ENCODE measurements around the gene C10orf90. TPM values are rescaled to one million over a fixed set of nuclear protein-coding genes. Genes with fewer than 3 reads are reported as not detected.

Gene C10orf90
- total RNA-seq, 2 donors from 2014 or later: 0.33 TPM; not detected in 1

DNA sequence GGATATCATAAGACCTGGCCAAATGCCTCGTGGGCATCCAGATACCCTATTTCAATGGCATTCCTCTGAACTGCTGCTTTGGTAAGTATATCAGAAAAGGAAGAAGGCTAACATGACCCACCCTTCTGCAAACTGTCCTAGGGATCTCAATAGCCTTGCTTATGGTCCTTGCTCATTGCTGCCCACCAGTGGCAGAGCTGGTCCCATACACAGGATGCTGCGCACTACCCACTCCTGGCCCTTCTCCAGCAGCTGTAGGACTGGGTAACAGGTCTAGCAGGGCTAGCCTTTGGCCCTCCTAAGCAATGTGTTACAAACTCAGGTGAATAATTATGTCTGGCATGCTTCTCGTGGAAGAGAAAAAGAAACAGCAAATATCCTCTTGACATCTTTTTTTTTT lies 72.5 kb downstream of the C10orf90 start:
- no peaks in the 10 kb centered on the region for H3K9me3 ChIP-seq (ENCODE audit: control insufficient read depth, low read length)
- no peak overlapping the region for H3K27ac ChIP-seq (ENCODE audit: low read depth, low read length)
- Mint-ChIP-seq H3K4me1 (peaks cover 18% of the 10 kb centered on the region), H3K36me3 (ENCODE audit: low read depth) (no peaks in the 10 kb centered on the region), H3K4me3 (no peak overlapping the region), H3K9me3 (no peaks in the 10 kb centered on the region), H3K27ac (no peak overlapping the region), H3K27me3 (ENCODE audit: insufficient read depth) (no peaks in the 10 kb centered on the region)
- DNase-seq: peak; percentile 89
- H3K4me3 ChIP-seq (ENCODE audit: low read length): no peak overlapping the region
- peak; percentile 92 for TF ChIP-seq CTCF (conservative IDR thresholded peaks at IDR 0.05)
- H3K36me3 ChIP-seq (ENCODE audit: control insufficient read depth, insufficient read depth, low read length): no peaks in the 10 kb centered on the region
- peaks cover 5% of the 10 kb centered on the region for H3K4me1 ChIP-seq (ENCODE audit: control insufficient read depth, insufficient read depth, low read length)
- no peaks in the 10 kb centered on the region for H3K27me3 ChIP-seq (ENCODE audit: control insufficient read depth, insufficient read depth, low read length, poor library complexity, severe bottlenecking)
- 60 to 73% methylated on average over 2 to 3 of the region's 3 CpGs for WGBS, 2 experiments (ENCODE audit: insufficient coverage in 1 of 2, insufficient read length in 1 of 2)
- no peak overlapping the region for H3K9ac ChIP-seq (ENCODE audit: extremely low read depth, low read length, poor library complexity, severe bottlenecking)

GRCh38 chr10:126597211-126597610 lies 73.3 kb downstream of the C10orf90 start:
- TF ChIP-seq CTCF (conservative IDR thresholded peaks at IDR 0.05): no peak
- Histone ChIP-seq H3K4me1 (ENCODE audit: control insufficient read depth, insufficient read depth, low read length) (peaks cover 5% of the 10 kb centered on the region), H3K4me3 (ENCODE audit: low read length) (no peak overlapping the region), H3K27me3 (ENCODE audit: control insufficient read depth, insufficient read depth, low read length, poor library complexity, severe bottlenecking) (no peaks in the 10 kb centered on the region), H3K36me3 (ENCODE audit: control insufficient read depth, insufficient read depth, low read length) (no peaks in the 10 kb centered on the region), H3K9me3 (ENCODE audit: control insufficient read depth, low read length) (no peaks in the 10 kb centered on the region), H3K27ac (ENCODE audit: low read depth, low read length) (no peak overlapping the region), H3K9ac (ENCODE audit: extremely low read depth, low read length, poor library complexity, severe bottlenecking) (no peak overlapping the region)
- Mint-ChIP-seq H3K9me3 (peaks cover 4% of the 10 kb centered on the region), H3K27ac (no peak overlapping the region), H3K36me3 (ENCODE audit: low read depth) (no peaks in the 10 kb centered on the region), H3K27me3 (ENCODE audit: insufficient read depth) (no peaks in the 10 kb centered on the region), H3K4me3 (no peak overlapping the region), H3K4me1 (peaks cover 18% of the 10 kb centered on the region)
- 90 to 98% methylated on average over 2 of the region's 2 CpGs for WGBS, 2 experiments (ENCODE audit: insufficient coverage in 1 of 2, insufficient read length in 1 of 2)
- DNase-seq: no peak

DNA sequence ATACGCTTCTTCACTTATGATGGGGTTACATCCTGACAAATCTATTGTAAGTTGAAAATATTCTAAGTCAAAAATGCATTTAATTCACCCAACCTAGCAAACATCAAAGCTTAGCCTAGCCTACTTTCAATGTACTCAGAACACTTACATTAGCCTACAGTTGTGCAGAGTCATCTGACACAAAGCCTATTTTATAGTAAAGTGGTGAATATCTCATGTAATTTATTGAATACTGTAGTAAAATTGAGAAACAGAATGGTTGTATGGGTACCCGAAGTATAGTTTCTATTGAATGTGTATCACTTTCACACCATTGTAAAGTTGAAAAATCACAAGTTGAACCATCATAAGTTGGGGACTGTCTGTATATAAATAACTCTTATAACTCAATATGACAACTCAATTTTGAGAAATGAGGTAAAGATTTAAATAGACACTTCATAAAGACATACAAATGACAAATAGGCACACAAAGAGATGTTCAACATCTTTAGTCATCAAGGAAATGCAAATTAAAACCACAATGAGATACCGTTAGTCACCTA lies 73.9 kb downstream of the C10orf90 start:
- H3K27me3 Mint-ChIP-seq (ENCODE audit: insufficient read depth): no peaks in the 10 kb centered on the region
- Histone ChIP-seq H3K36me3 (ENCODE audit: control insufficient read depth, insufficient read depth, low read length) (no peaks in the 10 kb centered on the region), H3K4me1 (ENCODE audit: control insufficient read depth, insufficient read depth, low read length) (peaks cover 5% of the 10 kb centered on the region), H3K27ac (ENCODE audit: low read depth, low read length) (no peak overlapping the region), H3K9me3 (ENCODE audit: control insufficient read depth, low read length) (no peaks in the 10 kb centered on the region), H3K27me3 (ENCODE audit: control insufficient read depth, insufficient read depth, low read length, poor library complexity, severe bottlenecking) (no peaks in the 10 kb centered on the region), H3K4me3 (ENCODE audit: low read length) (no peak overlapping the region), H3K9ac (ENCODE audit: extremely low read depth, low read length, poor library complexity, severe bottlenecking) (no peak overlapping the region)
- TF ChIP-seq CTCF (conservative IDR thresholded peaks at IDR 0.05): no peak
- no peak overlapping the region for H3K27ac Mint-ChIP-seq
- no peaks in the 10 kb centered on the region for H3K36me3 Mint-ChIP-seq (ENCODE audit: low read depth)
- no peak overlapping the region for H3K4me3 Mint-ChIP-seq
- H3K4me1 Mint-ChIP-seq: peaks cover 18% of the 10 kb centered on the region
- WGBS, 2 experiments (ENCODE audit: insufficient coverage in 1 of 2, insufficient read length in 1 of 2): 90% methylated on average over 3 of the region's 3 CpGs; no CpG with 5 or more reads in 1 of the 2 experiments
- DNase-seq: no peak
- peaks cover 4% of the 10 kb centered on the region for H3K9me3 Mint-ChIP-seq

Data from endodermal cell (in vitro differentiated cells).